ENCODE measurements around the gene EMX1. TPM values are rescaled to one million over a fixed set of nuclear protein-coding genes. Genes with fewer than 3 reads are reported as not detected.

EMX1 gene
- total RNA-seq, 1 donor = not detected

- no peak overlapping the region for H3K4me3 ChIP-seq (ENCODE audit: low read depth, low read length)
- no peak for TF ChIP-seq CTCF (IDR thresholded peaks at IDR 0.05; ENCODE audit: insufficient read depth, low read depth, low read length)
- no peak for DNase-seq (ENCODE audit: low read depth)
These were observed 46.3 kb downstream of the EMX1 start for GRCh38 chr2:72963423-72964145.

- no peak overlapping the region for H3K4me3 ChIP-seq (ENCODE audit: low read depth, low read length)
- no peak for TF ChIP-seq CTCF (IDR thresholded peaks at IDR 0.05; ENCODE audit: insufficient read depth, low read depth, low read length)
- no peak for DNase-seq (ENCODE audit: low read depth)
These were observed 46.8 kb downstream of the EMX1 start for GRCh38 chr2:72964146-72964525.

- DNase-seq (ENCODE audit: low read depth) = no peak
- H3K4me3 ChIP-seq (ENCODE audit: low read depth, low read length) = no peak overlapping the region
- no peak for TF ChIP-seq CTCF (IDR thresholded peaks at IDR 0.05; ENCODE audit: insufficient read depth, low read depth, low read length)
These were observed 47.7 kb downstream of the EMX1 start for GRCh38 chr2:72965016-72965415.

- DNase-seq (ENCODE audit: low read depth) = no peak
- no peak for TF ChIP-seq CTCF (IDR thresholded peaks at IDR 0.05; ENCODE audit: insufficient read depth, low read depth, low read length)
- H3K4me3 ChIP-seq (ENCODE audit: low read depth, low read length) = no peak overlapping the region
These were observed 48.6 kb downstream of the EMX1 start for GRCh38 chr2:72965770-72966450.

- DNase-seq (ENCODE audit: low read depth) = no peak
- H3K4me3 ChIP-seq (ENCODE audit: low read depth, low read length) = no peak overlapping the region
- no peak for TF ChIP-seq CTCF (IDR thresholded peaks at IDR 0.05; ENCODE audit: insufficient read depth, low read depth, low read length)
These were observed 51.0 kb downstream of the EMX1 start for GRCh38 chr2:72968286-72968685.

GRCh38 chr2:72969706-72970105 is 52.4 kb downstream of the EMX1 start:
- DNase-seq (ENCODE audit: low read depth) = no peak
- no peak overlapping the region for H3K4me3 ChIP-seq (ENCODE audit: low read depth, low read length)
- no peak for TF ChIP-seq CTCF (IDR thresholded peaks at IDR 0.05; ENCODE audit: insufficient read depth, low read depth, low read length)
